Stimulated activated naive CD8-positive, alpha-beta T cell treated with anti-CD3 and anti-CD28 coated beads, Interleukin-15, amount 100 ng/mL, for 72 hours (primary cell): ENCODE results near the gene SCYL1.

Experiments
- ATAC-seq: fragments of 150-1000 bp; cut with Tn5 transposase; 2 replicates; pipeline ENCODE4 v1.10.0; 2021; ENCODE audit warnings: mild to moderate bottlenecking, moderate library complexity
- DNase-seq, 2 donors: peaks; one replicate each; pipeline ENCODE4 v3.0.0; 2021 to 2022
- H3K27ac Mint-ChIP-seq, 2 donors: one replicate each; pipeline ENCODE4 v1.8.0; 2022; ENCODE audit warnings: mild to moderate bottlenecking in 2 of 2, mixed read lengths in 2 of 2, moderate library complexity in 2 of 2
- H3K27me3 Mint-ChIP-seq: one replicate; pipeline ENCODE4 v1.8.0; 2022; ENCODE audit warnings: mixed read lengths
- H3K4me1 Mint-ChIP-seq: one replicate; pipeline ENCODE4 v1.8.0; 2022; ENCODE audit warnings: mild to moderate bottlenecking, mixed read lengths
- H3K4me3 Mint-ChIP-seq, 2 donors: one replicate each; pipeline ENCODE4 v1.8.0; 2022; ENCODE audit warnings: mild to moderate bottlenecking in 2 of 2, mixed read lengths in 2 of 2, moderate library complexity in 1 of 2
- H3K9me3 Mint-ChIP-seq, 2 donors: one replicate each; pipeline ENCODE4 v1.8.0; 2022; ENCODE audit warnings: mixed read lengths in 2 of 2

SCYL1 gene

DNA sequence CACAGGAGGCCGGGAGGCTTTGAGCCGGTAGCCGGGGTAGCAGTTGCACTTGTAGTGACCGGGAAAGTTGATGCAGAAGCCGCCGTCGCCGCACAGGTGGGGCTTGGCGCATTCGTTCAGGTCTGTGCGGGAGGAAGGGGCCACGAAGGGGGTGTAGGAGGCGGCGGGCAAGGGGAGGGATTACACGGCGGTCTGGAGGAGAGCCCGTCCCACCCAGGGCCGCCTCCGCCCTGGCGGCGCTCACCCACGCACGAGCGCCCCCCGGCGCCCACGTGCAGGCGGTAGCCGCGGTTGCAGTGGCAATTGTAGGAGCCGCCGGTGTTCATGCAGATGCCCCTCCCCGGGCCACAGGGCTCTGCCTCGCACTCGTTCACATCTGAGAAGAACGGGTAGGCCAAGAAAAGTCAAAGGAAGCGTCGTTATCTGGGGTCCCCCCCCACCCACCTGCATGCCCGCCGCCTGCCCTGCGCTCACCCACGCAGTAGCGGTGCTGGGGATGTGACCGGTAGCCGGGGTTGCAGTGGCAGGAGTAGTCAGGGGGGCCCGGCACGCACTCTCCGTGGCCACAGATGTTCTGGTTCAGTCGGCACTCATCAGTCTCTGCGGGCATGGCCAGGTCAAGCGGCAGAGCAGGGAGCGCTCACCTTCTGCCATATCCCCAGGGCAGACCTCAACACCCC is 22.7 kb downstream of the SCYL1 start:
- Mint-ChIP-seq H3K4me3 (peak overlapping the region; percentile 36 to 85), H3K27me3 (no peaks in the 10 kb centered on the region), H3K27ac (no peak overlapping the region), H3K9me3 (no peaks in the 10 kb centered on the region), H3K4me1 (peaks cover 68% of the 10 kb centered on the region)
- DNase-seq (no peak), ATAC-seq (no peak)

- peak overlapping the region; percentile 36 to 65 for H3K4me3 Mint-ChIP-seq
- H3K9me3 Mint-ChIP-seq = no peaks in the 10 kb centered on the region
- no peaks in the 10 kb centered on the region for H3K27me3 Mint-ChIP-seq
- H3K4me1 Mint-ChIP-seq = peaks cover 76% of the 10 kb centered on the region
- no peak for DNase-seq
- no peak for ATAC-seq
- peak overlapping the region; percentile 20 to 74 for H3K27ac Mint-ChIP-seq
These were observed 23.5 kb downstream of the SCYL1 start for GRCh38 chr11:65548395-65548794.

DNA sequence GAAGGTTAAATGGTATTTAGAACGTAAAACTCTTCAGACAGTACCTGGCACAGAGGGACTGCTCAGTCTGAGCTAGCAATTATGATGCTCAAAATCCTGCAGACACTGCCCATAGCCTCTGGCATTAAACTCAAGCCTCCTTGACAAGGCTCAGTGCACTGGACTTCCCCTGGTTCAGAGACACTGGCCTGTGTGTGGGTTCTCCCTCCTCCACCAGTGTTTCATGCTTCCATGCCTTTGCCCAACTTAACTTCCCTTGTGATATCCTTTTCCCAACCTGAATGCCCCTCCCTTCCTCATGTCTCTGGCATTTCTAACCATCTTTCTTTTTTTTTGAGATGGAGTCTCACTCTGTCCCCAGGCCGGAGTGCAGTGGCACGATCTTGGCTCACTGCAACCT is 24.2 kb downstream of the SCYL1 start:
- H3K4me3 Mint-ChIP-seq = no peak overlapping the region
- H3K27me3 Mint-ChIP-seq = no peaks in the 10 kb centered on the region
- H3K27ac Mint-ChIP-seq = no peak overlapping the region

DNA sequence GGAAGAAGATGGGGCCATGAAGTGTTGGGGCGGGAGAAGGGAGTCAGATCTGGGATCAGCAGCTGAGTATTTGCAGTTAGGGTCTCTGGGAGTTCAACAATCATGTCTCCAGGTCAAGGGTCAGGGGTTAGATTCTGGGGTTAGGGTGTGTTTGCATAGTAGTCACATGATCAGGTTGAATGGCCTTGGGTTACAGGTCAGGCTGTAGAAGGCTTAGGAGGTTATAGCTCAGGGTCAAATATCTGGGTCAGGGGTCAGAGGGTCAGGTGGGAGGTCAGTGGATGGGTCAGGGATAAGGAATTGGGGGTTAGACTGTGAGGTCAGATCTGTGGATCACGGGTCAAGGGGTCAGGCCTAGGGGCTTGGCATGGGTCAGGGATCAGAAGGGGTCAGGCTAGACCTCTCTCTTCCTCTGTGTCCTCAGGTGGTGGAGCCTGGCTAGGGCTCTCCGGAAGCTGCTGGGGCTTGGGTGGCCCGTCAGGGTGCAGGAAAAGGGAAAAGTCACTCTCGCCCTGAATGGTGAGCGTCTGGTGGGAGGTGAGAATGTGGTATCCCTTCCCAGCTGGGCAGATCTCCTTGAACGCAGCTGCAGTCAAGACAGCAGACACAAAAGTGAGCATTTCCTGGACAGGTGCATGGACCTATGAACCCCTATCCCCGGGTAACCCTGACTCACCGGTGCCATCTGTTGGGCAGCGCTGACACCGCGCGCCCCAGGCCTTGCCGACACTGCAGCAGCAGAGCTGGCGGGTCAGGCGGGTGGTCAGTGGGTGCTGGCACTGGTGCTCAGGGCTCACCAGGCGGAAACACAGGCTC is 26.9 kb downstream of the SCYL1 start:
- H3K9me3 Mint-ChIP-seq = no peaks in the 10 kb centered on the region
- H3K27ac Mint-ChIP-seq = peak overlapping the region; percentile 9 to 65
- ATAC-seq (peak; percentile 50), DNase-seq (peak in 1 of 2 donors; percentile 57)
- peak overlapping the region in 1 of 2 donors; percentile 6 for H3K4me3 Mint-ChIP-seq
- H3K4me1 Mint-ChIP-seq = peaks cover 91% of the 10 kb centered on the region
- no peaks in the 10 kb centered on the region for H3K27me3 Mint-ChIP-seq

More for the DNA sequence above, 24.2 kb downstream of the SCYL1 start:
- ATAC-seq (no peak), DNase-seq (no peak)
- Mint-ChIP-seq H3K4me1 (peaks cover 82% of the 10 kb centered on the region), H3K9me3 (no peaks in the 10 kb centered on the region)

- H3K4me3 Mint-ChIP-seq = peak overlapping the region; percentile 4 to 6
- H3K4me1 Mint-ChIP-seq = peaks cover 91% of the 10 kb centered on the region
- DNase-seq (no peak), ATAC-seq (no peak)
- H3K9me3 Mint-ChIP-seq = no peaks in the 10 kb centered on the region
- H3K27me3 Mint-ChIP-seq = no peaks in the 10 kb centered on the region
- peak overlapping the region in 1 of 2 donors; percentile 4 for H3K27ac Mint-ChIP-seq
These were observed 27.6 kb downstream of the SCYL1 start for GRCh38 chr11:65552388-65552951.

- H3K4me3 Mint-ChIP-seq = peak overlapping the region in 1 of 2 donors; percentile 91
- ATAC-seq (peak; percentile 63), DNase-seq (peak in 1 of 2 donors; percentile 73)
- H3K27ac Mint-ChIP-seq = no peak overlapping the region
- H3K9me3 Mint-ChIP-seq = no peaks in the 10 kb centered on the region
- peaks cover 82% of the 10 kb centered on the region for H3K4me1 Mint-ChIP-seq
- H3K27me3 Mint-ChIP-seq = no peaks in the 10 kb centered on the region
These were observed 28.6 kb downstream of the SCYL1 start for GRCh38 chr11:65553301-65554001.

GRCh38 chr11:65554057-65554818 is 29.4 kb downstream of the SCYL1 start:
- Mint-ChIP-seq H3K4me1 (peaks cover 81% of the 10 kb centered on the region), H3K4me3 (peak overlapping the region; percentile 66 to 91), H3K9me3 (no peaks in the 10 kb centered on the region), H3K27me3 (no peaks in the 10 kb centered on the region), H3K27ac (peak overlapping the region; percentile 29 to 74)
- ATAC-seq (no peak), DNase-seq (no peak)

DNA sequence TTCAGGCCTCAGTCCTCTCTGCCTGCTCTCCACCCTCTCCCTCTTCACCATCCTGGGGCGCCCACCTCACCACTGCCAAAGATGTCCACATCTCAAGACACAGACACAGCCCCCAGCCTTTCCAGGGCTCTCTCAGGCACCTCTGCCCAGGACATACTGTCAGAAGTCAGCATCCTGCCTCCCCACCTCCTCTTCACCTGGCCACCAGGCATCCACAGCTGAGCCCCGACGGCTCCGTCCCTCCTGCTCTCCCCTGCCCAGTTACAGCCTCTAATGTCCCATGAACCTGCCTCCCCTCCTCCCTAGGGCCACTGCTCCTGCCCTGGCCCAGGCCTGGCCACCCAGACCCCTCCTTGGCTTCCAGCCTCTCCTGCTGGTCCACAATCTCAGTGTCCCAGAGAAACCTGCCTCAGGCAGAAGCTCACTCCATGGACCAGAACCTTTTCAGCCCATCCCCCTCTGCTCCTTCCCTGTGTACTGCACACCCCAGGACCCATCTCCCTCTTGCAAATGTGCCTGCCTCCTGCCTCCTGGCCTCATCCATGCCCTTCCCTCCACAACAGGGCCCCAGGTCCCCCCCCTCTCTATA is 30.1 kb downstream of the SCYL1 start:
- DNase-seq = no peak
- H3K27ac Mint-ChIP-seq = peak overlapping the region; percentile 3 to 74
- no peak for ATAC-seq
- H3K27me3 Mint-ChIP-seq = no peaks in the 10 kb centered on the region
- H3K4me1 Mint-ChIP-seq = peaks cover 83% of the 10 kb centered on the region
- peak overlapping the region; percentile 66 to 91 for H3K4me3 Mint-ChIP-seq
- no peaks in the 10 kb centered on the region for H3K9me3 Mint-ChIP-seq

GRCh38 chr11:65555693-65556231 is 30.9 kb downstream of the SCYL1 start:
- Mint-ChIP-seq H3K27me3 (no peaks in the 10 kb centered on the region), H3K4me3 (peak overlapping the region; percentile 90 to 91), H3K9me3 (no peaks in the 10 kb centered on the region), H3K4me1 (peaks cover 90% of the 10 kb centered on the region), H3K27ac (peak overlapping the region in 1 of 2 donors; percentile 23)
- DNase-seq (no peak), ATAC-seq (peak; percentile 4)

- Mint-ChIP-seq H3K27ac (peak overlapping the region; percentile 94 to 96), H3K27me3 (no peaks in the 10 kb centered on the region), H3K9me3 (no peaks in the 10 kb centered on the region), H3K4me3 (peak overlapping the region; percentile 90 to 91), H3K4me1 (peaks cover 83% of the 10 kb centered on the region)
- DNase-seq (no peak), ATAC-seq (no peak)
These were observed 31.8 kb downstream of the SCYL1 start for GRCh38 chr11:65556470-65557279.

- H3K27ac Mint-ChIP-seq = peak overlapping the region; percentile 94 to 96
- ATAC-seq (peak; percentile 16), DNase-seq (no peak)
- no peaks in the 10 kb centered on the region for H3K27me3 Mint-ChIP-seq
- no peaks in the 10 kb centered on the region for H3K9me3 Mint-ChIP-seq
- H3K4me1 Mint-ChIP-seq = peaks cover 82% of the 10 kb centered on the region
- H3K4me3 Mint-ChIP-seq = peak overlapping the region; percentile 90 to 91
These were observed 32.6 kb downstream of the SCYL1 start for GRCh38 chr11:65557280-65558001.

DNA sequence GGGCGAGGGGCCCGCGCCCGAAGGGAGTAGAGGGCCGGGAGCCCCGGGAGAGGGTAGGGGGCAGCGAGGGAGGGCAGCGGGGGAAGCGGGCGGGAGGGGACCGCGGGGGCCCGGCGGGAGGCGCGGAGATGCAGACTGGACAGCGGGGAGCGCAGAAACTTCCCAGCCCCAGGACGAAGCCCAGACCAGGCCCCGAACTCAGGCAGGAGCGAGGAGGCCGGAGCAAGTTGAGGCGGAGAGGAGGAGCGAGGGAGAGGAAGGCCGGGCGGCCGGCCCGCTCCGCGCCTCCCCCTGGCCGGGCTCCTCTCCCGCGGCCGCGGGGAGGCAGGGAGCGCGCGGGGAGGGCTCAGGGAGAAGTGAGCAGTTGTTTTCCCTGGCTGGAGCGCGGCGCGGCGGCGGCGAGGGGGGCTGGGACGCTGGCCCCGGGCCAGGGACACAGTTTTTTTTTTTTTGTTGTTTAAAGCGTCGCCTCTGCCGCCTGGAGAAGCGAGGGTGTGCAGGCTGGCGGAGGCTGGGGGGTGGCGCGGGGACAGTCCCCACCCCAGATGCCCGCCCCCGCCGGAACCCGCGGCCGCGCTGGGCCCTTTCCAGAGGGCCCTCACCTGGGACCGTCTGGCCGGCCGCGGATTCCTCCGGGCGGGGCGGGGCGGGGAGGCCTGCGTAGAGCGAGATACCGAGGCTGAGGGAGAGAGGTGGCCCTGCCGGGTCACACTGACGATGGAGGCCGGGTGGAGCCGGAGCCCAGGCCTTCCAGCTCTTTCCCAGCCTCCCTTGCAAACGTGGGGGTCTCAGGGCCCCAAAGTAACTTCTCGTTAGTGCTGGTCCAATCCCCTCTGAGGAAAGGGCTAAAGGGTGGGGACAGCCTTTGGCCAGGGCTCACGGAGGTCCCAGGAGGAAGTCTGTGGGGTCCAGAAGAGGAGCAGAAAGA is 33.4 kb downstream of the SCYL1 start, which contains the start of gene LTBP3:
TSS of gene LTBP3 (minus strand) at position 358 of the 928 bp plus-strand sequence. CDS start 400 bp downstream, outside the sequence.
- Mint-ChIP-seq H3K27ac (peak within 1 kb of the TSS; percentile 94 to 96), H3K4me1 (peaks cover 78% of the 10 kb centered on the region), H3K4me3 (peak within 1 kb of the TSS; percentile 90 to 91), H3K27me3 (no peaks in the 10 kb centered on the region), H3K9me3 (no peaks in the 10 kb centered on the region)
- peak; percentile 66 for ATAC-seq
- peak in 1 of 2 donors; percentile 49 for DNase-seq
